PFSK-1 (cell line): Measurements from ENCODE around the gene SORCS3.

Source experiments
- FOXP2 ChIP-seq: optimal IDR thresholded peaks from 2 replicates; pipeline ENCODE3; 2011; ENCODE audit warnings: borderline replicate concordance, control low read depth, inconsistent platforms; ENCODE audit not compliant: insufficient read depth; ENCODE audit errors: extremely low read length, extremely low read depth
- POLR2AphosphoS5 ChIP-seq: IDR thresholded peaks from 2 replicates; pipeline ENCODE4 v1.6.1; 2012; ENCODE audit warnings: low read depth, mild to moderate bottlenecking, control low read depth, low read length, moderate library complexity
- REST ChIP-seq, 2 experiments: IDR thresholded peaks; 2 replicates each; pipeline versions ENCODE4 v1.6.1 to v1.8.0; 2011 to 2012; ENCODE audit warnings: low read depth in 2 of 2, low read length in 2 of 2, control low read depth in 1 of 2, inconsistent platforms in 1 of 2, mild to moderate bottlenecking in 1 of 2, moderate library complexity in 1 of 2; ENCODE audit not compliant: insufficient read depth in 1 of 2
- SIN3A ChIP-seq: IDR thresholded peaks from 2 replicates; pipeline ENCODE4 v1.6.1; 2012; ENCODE audit warnings: mild to moderate bottlenecking, low read length, moderate library complexity, borderline replicate concordance; ENCODE audit not compliant: insufficient read depth
- TAF1 ChIP-seq: IDR thresholded peaks from 2 replicates; pipeline ENCODE4 v1.6.1; 2012; ENCODE audit warnings: low read length, control low read depth, borderline replicate concordance; ENCODE audit not compliant: insufficient read depth

Gene SORCS3

GRCh38 chr10:104904753-104905323 lies 263.7 kb downstream of the SORCS3 start:
- TF ChIP-seq REST (IDR thresholded peaks at IDR 0.05; ENCODE audit: insufficient read depth in 1 of 2, low read depth in 2 of 2, low read length in 2 of 2) (no peak), POLR2AphosphoS5 (no peak), SIN3A (no peak), TAF1 (no peak), FOXP2 (no peak)

- TF ChIP-seq REST (IDR thresholded peaks at IDR 0.05; ENCODE audit: insufficient read depth in 1 of 2, low read depth in 2 of 2, low read length in 2 of 2) = no peak
- no peak for TF ChIP-seq FOXP2
- TF ChIP-seq SIN3A = no peak
- no peak for TF ChIP-seq TAF1
- TF ChIP-seq POLR2AphosphoS5 = no peak
Measured at GRCh38 chr10:104906112-104906511, 265.0 kb downstream of the SORCS3 start.

GRCh38 chr10:104907521-104907920 lies 266.4 kb downstream of the SORCS3 start:
- TF ChIP-seq SIN3A (no peak), FOXP2 (no peak), REST (IDR thresholded peaks at IDR 0.05; ENCODE audit: insufficient read depth in 1 of 2, low read depth in 2 of 2, low read length in 2 of 2) (no peak), POLR2AphosphoS5 (no peak), TAF1 (no peak)

- TF ChIP-seq FOXP2 (no peak), TAF1 (no peak), REST (IDR thresholded peaks at IDR 0.05; ENCODE audit: insufficient read depth in 1 of 2, low read depth in 2 of 2, low read length in 2 of 2) (no peak), SIN3A (no peak), POLR2AphosphoS5 (no peak)
Measured at GRCh38 chr10:104908581-104908980, 267.5 kb downstream of the SORCS3 start.

- no peak for TF ChIP-seq POLR2AphosphoS5
- no peak for TF ChIP-seq SIN3A
- TF ChIP-seq REST (IDR thresholded peaks at IDR 0.05; ENCODE audit: insufficient read depth in 1 of 2, low read depth in 2 of 2, low read length in 2 of 2) = no peak
- no peak for TF ChIP-seq TAF1
- no peak for TF ChIP-seq FOXP2
Measured at GRCh38 chr10:104910712-104911111, 269.6 kb downstream of the SORCS3 start.
